ENCODE measurements around the gene SMIM7.
"Not testable (repeated sequence)": the region's sequence is repeated elsewhere in the genome, so short reads cannot be mapped to it uniquely, and the experiment has no call there.

SMIM7 gene

DNA sequence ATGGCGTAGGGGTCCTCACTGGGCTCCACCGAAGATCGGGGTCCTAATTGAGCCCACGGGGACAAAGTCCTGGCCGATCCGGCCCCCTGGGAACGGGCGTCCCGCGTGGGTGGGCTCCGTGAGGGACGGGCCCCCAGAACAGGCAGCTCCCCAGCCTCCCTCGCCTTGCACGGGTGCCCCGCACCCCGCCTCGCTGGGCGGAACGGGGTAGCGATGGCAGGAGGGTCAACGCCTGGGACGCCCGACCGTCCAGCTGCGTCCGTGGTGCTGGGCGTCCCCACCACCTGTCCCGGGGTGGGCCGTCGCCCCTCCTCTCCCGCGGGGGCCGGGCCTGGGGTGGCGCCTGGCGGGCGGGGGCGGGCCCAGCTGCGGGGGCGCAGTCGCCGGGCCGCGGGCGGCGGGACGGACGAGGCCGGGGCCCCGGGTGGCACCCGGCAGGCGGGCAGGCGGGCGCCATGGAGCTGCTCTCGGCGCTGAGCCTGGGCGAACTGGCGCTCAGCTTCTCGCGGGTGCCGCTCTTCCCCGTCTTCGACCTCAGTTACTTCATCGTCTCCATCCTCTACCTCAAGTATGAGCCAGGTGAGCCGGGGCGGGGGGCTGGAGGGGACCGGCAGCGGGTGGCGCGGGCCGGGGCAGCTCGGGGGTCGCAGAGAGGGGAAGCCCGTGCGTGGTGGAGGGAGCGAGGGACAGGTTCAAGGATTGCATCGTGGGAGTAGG lies 977 bp upstream of the SMIM7 start, which contains the start of gene TMEM38A:
Gene TMEM38A, plus strand, starts transcription at position 377 of the 717 bp plus-strand sequence. Its CDS starts 79 bp downstream, at position 456.
- H3K27ac ChIP-seq, result peak within 1 kb of the TSS; percentile 77 to 95 (median 84)
- H3K4me3 ChIP-seq, result peak within 1 kb of the TSS; percentile 70 to 88 (median 80)
- H3K9ac ChIP-seq, result peak within 1 kb of the TSS; percentile 79 to 95 (median 88)
- TF ChIP-seq Cebpa-rat (IDR thresholded peaks at IDR 0.05), result no peak
- H3K9me3 ChIP-seq (replicated peaks in 1 of 11), result no peaks in the 10 kb centered on the region
- peaks cover 31 to 35% (median 33%) of the 10 kb centered on the region in 11 experiments for H3K36me3 ChIP-seq
- H3K4me1 ChIP-seq, result peaks cover 55 to 75% (median 63%) of the 10 kb centered on the region in 10 experiments
- peaks cover 37 to 43% (median 37%) of the 10 kb centered on the region in 11 experiments for H4K20me1 ChIP-seq
- peak within 1 kb of the TSS; percentile 96 to 100 (median 99) for H3K4me2 ChIP-seq
- H3K27me3 ChIP-seq, result no peaks in the 10 kb centered on the region

- H3K4me2 ChIP-seq, result peak overlapping the region; percentile 94 to 100 (median 99)
- peaks cover 49 to 57% (median 52%) of the 10 kb centered on the region in 11 experiments for H4K20me1 ChIP-seq
- peaks cover 45 to 50% (median 48%) of the 10 kb centered on the region in 11 experiments for H3K36me3 ChIP-seq
- H3K4me1 ChIP-seq, result peaks cover 55 to 73% (median 61%) of the 10 kb centered on the region in 10 experiments
- peak overlapping the region; percentile 70 to 88 (median 80) for H3K4me3 ChIP-seq
- peak overlapping the region; percentile 79 to 95 (median 88) for H3K9ac ChIP-seq
- H3K27me3 ChIP-seq, result no peaks in the 10 kb centered on the region
- TF ChIP-seq Cebpa-rat (IDR thresholded peaks at IDR 0.05), result no peak
- no peaks in the 10 kb centered on the region for H3K9me3 ChIP-seq (replicated peaks in 1 of 11)
- peak overlapping the region in 10 of 11 experiments; percentile 77 to 95 (median 84); a peak in 21 of 22 replicates for H3K27ac ChIP-seq
Measured at GRCh38 chr19:16659464-16659831, 496 bp downstream of the SMIM7 start.

DNA sequence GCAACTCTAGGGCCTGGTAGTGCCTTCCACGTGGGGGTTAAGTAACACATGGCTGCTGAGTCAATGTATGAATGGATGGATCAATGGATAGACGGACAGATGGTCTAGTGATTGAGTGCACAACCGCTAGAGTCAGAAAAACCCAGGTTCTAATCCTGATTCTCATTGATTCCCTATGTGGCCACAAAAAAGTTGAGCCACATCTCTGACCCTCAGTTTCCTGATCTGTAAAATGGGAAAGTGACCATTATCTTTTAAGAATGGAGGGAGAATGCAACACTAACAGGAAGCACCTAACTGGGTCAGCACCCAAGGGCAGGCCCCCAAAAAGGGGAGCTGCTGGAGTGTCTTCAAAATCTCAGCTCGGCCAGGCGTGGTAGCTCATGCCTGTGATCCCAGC lies 2.6 kb downstream of the SMIM7 start:
- no peak overlapping the region for H3K27ac ChIP-seq
- no peaks in the 10 kb centered on the region for H3K27me3 ChIP-seq
- peaks cover 66 to 70% (median 69%) of the 10 kb centered on the region in 11 experiments for H3K36me3 ChIP-seq
- peaks cover 36 to 52% (median 40%) of the 10 kb centered on the region in 10 experiments for H3K4me1 ChIP-seq
- H3K4me2 ChIP-seq, result peak overlapping the region in 6 of 11 experiments; percentile 94 to 100 (median 99); a peak in 6 of 22 replicates
- H3K9me3 ChIP-seq (replicated peaks in 1 of 11), result no peaks in the 10 kb centered on the region
- H3K4me3 ChIP-seq, result no peak overlapping the region
- no peak for TF ChIP-seq Cebpa-rat (IDR thresholded peaks at IDR 0.05)
- peak overlapping the region in 3 of 11 experiments; percentile 22 to 85 (median 27); a peak in 2 of 22 replicates for H3K9ac ChIP-seq
- peaks cover 62 to 77% (median 73%) of the 10 kb centered on the region in 11 experiments for H4K20me1 ChIP-seq

- no peak overlapping the region for H3K4me3 ChIP-seq
- H3K27me3 ChIP-seq, result no peaks in the 10 kb centered on the region
- peaks cover 33 to 50% (median 40%) of the 10 kb centered on the region in 10 experiments for H3K4me1 ChIP-seq
- no peak for TF ChIP-seq Cebpa-rat (IDR thresholded peaks at IDR 0.05)
- H3K9ac ChIP-seq, result 0 out of 22 replicates have a peak overlapping the region, but pooled peaks of 1 of the 11 experiments have one; percentile 9
- H3K4me2 ChIP-seq, result no peak overlapping the region; a peak in 1 of 22 replicates
- peaks cover 83 to 87% (median 85%) of the 10 kb centered on the region in 11 experiments for H3K36me3 ChIP-seq
- no peak overlapping the region for H3K27ac ChIP-seq
- H4K20me1 ChIP-seq, result peaks cover 74 to 90% (median 89%) of the 10 kb centered on the region in 11 experiments
- H3K9me3 ChIP-seq (replicated peaks in 1 of 11), result no peaks in the 10 kb centered on the region
Measured at GRCh38 chr19:16655727-16656126, 4.2 kb downstream of the SMIM7 start.

DNA sequence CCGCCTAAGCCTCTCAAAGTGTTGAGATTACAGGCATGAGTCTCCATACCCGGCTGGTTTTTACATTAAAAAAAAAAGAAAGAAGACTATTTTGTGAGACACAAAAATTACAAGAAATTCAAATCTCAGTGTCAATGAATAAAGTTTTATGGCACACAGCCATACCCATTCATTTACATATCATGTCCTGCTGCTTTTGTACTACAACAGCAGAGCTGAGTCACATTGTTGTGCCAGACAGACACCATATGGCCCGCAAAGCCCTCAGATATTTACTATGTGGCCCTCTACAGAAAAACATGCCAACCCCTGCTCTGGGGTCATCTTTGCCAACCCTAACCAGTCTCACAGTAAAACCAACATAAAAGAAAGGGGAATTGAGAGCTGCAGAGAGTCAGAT lies 5.3 kb downstream of the SMIM7 start:
- Histone ChIP-seq H3K4me1 (peaks cover 44 to 61% (median 50%) of the 10 kb centered on the region in 10 experiments), H3K27ac (no peak overlapping the region), H3K9me3 (replicated peaks in 1 of 11) (no peaks in the 10 kb centered on the region), H3K27me3 (no peaks in the 10 kb centered on the region), H4K20me1 (peaks cover 85 to 100% (median 99%) of the 10 kb centered on the region in 11 experiments), H3K36me3 (peaks cover 85 to 96% (median 91%) of the 10 kb centered on the region in 11 experiments), H3K9ac (no peak overlapping the region), H3K4me3 (no peak overlapping the region), H3K4me2 (no peak overlapping the region)
- no peak for TF ChIP-seq Cebpa-rat (IDR thresholded peaks at IDR 0.05)

DNA sequence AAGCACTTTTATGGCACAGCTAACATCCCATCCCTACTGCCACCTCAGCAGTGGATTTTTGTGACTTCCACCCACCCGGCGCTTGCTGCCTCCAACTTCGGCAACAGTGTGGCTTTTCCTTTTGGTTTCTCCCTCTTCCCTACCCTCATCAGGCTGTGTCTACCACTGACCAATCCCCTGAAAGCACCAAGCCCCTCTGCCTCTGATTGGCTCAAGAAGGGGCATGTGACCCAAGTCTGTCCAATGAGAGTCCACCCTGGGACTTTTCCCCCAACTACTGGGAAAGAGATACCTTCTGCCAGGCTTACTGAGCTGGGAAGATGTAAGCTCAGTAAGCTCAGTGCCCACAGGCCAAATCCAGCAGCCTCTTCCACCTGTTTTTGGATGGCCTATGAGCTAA lies 5.8 kb downstream of the SMIM7 start:
- Histone ChIP-seq H3K36me3 (peaks cover 88 to 100% (median 94%) of the 10 kb centered on the region in 11 experiments), H3K4me1 (peaks cover 44 to 63% (median 51%) of the 10 kb centered on the region in 10 experiments), H3K27ac (no peak overlapping the region), H4K20me1 (peaks cover 85 to 100% (median 98%) of the 10 kb centered on the region in 11 experiments), H3K9me3 (replicated peaks in 1 of 11) (no peaks in the 10 kb centered on the region), H3K9ac (no peak overlapping the region), H3K4me3 (no peak overlapping the region), H3K27me3 (no peaks in the 10 kb centered on the region), H3K4me2 (no peak overlapping the region)
- TF ChIP-seq Cebpa-rat (IDR thresholded peaks at IDR 0.05), result no peak

- Histone ChIP-seq H3K4me1 (peaks cover 31 to 53% (median 38%) of the 10 kb centered on the region in 10 experiments), H4K20me1 (peaks cover 72 to 100% (median 96%) of the 10 kb centered on the region in 11 experiments)
- no peak for TF ChIP-seq Cebpa-rat (IDR thresholded peaks at IDR 0.05)
Measured at GRCh38 chr19:16652854-16653253, 7.1 kb downstream of the SMIM7 start.

DNA sequence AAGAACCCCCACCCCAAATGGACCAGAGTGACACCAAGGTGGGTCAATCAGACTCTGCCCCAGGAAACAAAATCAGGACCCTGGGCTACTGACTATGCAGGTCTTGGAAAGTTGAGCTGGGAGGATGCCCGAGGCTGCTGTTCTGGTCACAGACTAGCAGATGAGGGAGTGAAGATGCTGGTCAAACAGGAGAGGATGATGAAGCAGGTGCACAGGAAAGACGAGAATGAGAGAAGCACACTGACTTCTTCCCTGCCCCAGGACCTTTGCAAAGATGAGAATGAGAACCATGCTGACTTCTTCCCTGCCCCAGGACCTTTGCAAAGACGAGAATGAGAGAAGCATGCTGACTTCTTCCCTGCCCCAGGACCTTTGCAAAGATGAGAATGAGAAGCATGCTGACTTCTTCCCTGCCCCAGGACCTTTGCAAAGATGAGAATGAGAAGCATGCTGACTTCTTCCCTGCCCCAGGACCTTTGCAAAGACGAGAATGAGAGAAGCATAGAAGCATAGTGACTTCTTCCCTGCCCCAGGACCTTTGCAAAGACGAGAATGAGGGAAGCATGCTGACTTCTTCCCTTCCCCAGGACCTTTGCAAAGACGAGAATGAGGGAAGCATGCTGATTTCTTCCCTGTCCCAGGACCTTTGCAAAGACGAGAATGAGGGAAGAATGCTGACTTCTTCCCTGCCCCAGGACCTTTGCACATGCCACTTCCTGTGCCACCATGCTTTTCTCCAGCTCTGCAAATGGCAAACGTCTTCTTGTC lies 8.3 kb downstream of the SMIM7 start:
- Histone ChIP-seq H3K4me2 (peak overlapping the region in 9 of 11 experiments; percentile 28 to 63 (median 56); a peak in 12 of 22 replicates), H4K20me1 (peaks cover 60 to 99% (median 89%) of the 10 kb centered on the region in 11 experiments; a peak in 21 of 22 replicates), H3K36me3 (peaks cover 88 to 100% (median 92%) of the 10 kb centered on the region in 11 experiments), H3K4me1 (peaks cover 21 to 43% (median 28%) of the 10 kb centered on the region in 10 experiments)
- H3K27me3 ChIP-seq; H3K9me3 ChIP-seq (replicated peaks in 1 of 11); H3K4me3 ChIP-seq; H3K9ac ChIP-seq; H3K27ac ChIP-seq: not testable (repeated sequence)

More at GRCh38 chr19:16652854-16653253, 7.1 kb downstream of the SMIM7 start:
- Histone ChIP-seq H3K9ac (no peak overlapping the region), H3K4me3 (no peak overlapping the region), H3K9me3 (replicated peaks in 1 of 11) (no peaks in the 10 kb centered on the region), H3K4me2 (no peak overlapping the region), H3K27ac (no peak overlapping the region), H3K27me3 (no peaks in the 10 kb centered on the region), H3K36me3 (peaks cover 88 to 100% (median 93%) of the 10 kb centered on the region in 11 experiments)

Data from BLaER1 treated with 17β-estradiol and CSF1 and Interleukin-3, amounts not matched to agents 10 nM and 100 nM (cell line).